Endothelial cell of umbilical vein (primary cell): ENCODE data around the gene CFL1. TPM values are rescaled to one million over a fixed set of nuclear protein-coding genes. Genes with fewer than 3 reads are reported as not detected.
A peak's percentile ranks its signal among the peaks of the same experiment; 100 is the strongest.

ENCODE experiments used
- Bru-seq: library from RNA; stranded (reverse); fragments of 400-500 nt; gene quantifications from one replicate; lab custom pipeline; 2021; lab: Mats Ljungman, UMichigan
- BruChase-seq, 2 experiments: library from RNA; stranded (reverse); fragments of 400-500 nt; gene quantifications; one replicate each; lab custom pipeline; 2021; lab: Mats Ljungman, UMichigan
- BruUV-seq: library from RNA; stranded (reverse); fragments of 400-500 nt; replicated peaks from 2 replicates; lab custom pipeline; 2021; lab: Mats Ljungman, UMichigan
- CTCF ChIA-PET: fragments of 300-600, 350-600 bp; sonication (Branson Sonifier 250); formaldehyde crosslinking; loops from one replicate; lab custom pipeline; 2021; ENCODE audit warnings: antibody characterized with exemption, inconsistent platforms; lab: Charles Lee
- POLR2A ChIA-PET: fragments of 300-600, 350-600 bp; sonication (Branson Sonifier 250); formaldehyde crosslinking; loops from one replicate; lab custom pipeline; 2021; ENCODE audit warnings: antibody characterized with exemption, inconsistent platforms; lab: Charles Lee
- DNase-seq: peaks from one replicate; pipeline ENCODE4 v3.0.0-alpha.2; 2011; ENCODE audit warnings: low read depth, low spot score
- FAIRE-seq: peaks from 2 replicates; lab custom pipeline; 2011; peaks lifted over from hg19 to GRCh38; lab: Jason Lieb, UNC
- H2AFZ ChIP-seq: 2 replicates; pipeline ENCODE4 v1.6.0; 2012; ENCODE audit warnings: low read depth, low read length, control low read depth, inconsistent platforms
- H3K27ac ChIP-seq: 2 replicates; pipeline ENCODE4 v1.5.1; 2011; ENCODE audit warnings: low read depth, mild to moderate bottlenecking, control low read depth, low read length, moderate library complexity; ENCODE audit not compliant: insufficient read depth
- H3K27me3 ChIP-seq, 2 experiments: 2 replicates each; pipeline versions ENCODE4 v1.6.0 to v1.6.1; 2011; ENCODE audit warnings: low read length in 2 of 2, mixed read lengths in 1 of 2; ENCODE audit not compliant: control insufficient read depth in 2 of 2, insufficient read depth in 2 of 2
- H3K36me3 ChIP-seq, 2 experiments: 2 replicates in 1 of 2; 3 replicates in 1 of 2; pipeline ENCODE4 v1.5.1; 2011; ENCODE audit warnings: low read length in 2 of 2, mild to moderate bottlenecking in 1 of 2, moderate library complexity in 1 of 2; ENCODE audit not compliant: control insufficient read depth in 2 of 2, insufficient read depth in 2 of 2; ENCODE audit errors: extremely low read depth in 1 of 2
- H3K4me1 ChIP-seq: 3 replicates; pipeline ENCODE4 v1.5.1; 2011; ENCODE audit warnings: mild to moderate bottlenecking, low read length; ENCODE audit not compliant: control insufficient read depth, insufficient read depth; ENCODE audit errors: extremely low read depth
- H3K4me2 ChIP-seq: 2 replicates; pipeline ENCODE4 v1.6.1; 2011; ENCODE audit warnings: low read length, control low read depth, mixed read lengths; ENCODE audit not compliant: insufficient read depth
- H3K4me3 ChIP-seq, 3 experiments: fragments of 200-600 bp in 1 of 3; sonication (generic), shearing (Covaris generic) in 1 of 3; replicated peaks in 1 of 3; 2 replicates each; pipeline ENCODE4 v1.5.1; 2011 to 2016; ENCODE audit warnings: control low read depth in 3 of 3, low read length in 3 of 3, mild to moderate bottlenecking in 2 of 3, inconsistent platforms in 1 of 3, low read depth in 1 of 3, moderate library complexity in 1 of 3; ENCODE audit not compliant: insufficient read depth in 1 of 3
- H3K79me2 ChIP-seq: 2 replicates; pipeline ENCODE4 v1.6.0; 2012; ENCODE audit warnings: low read length, inconsistent platforms; ENCODE audit not compliant: control insufficient read depth, insufficient read depth
- H3K9ac ChIP-seq: replicated peaks from 2 replicates; pipeline ENCODE3; 2011; ENCODE audit warnings: low read length, control low read depth; ENCODE audit not compliant: insufficient read depth; ENCODE audit errors: extremely low read depth
- H3K9me1 ChIP-seq: replicated peaks from 3 replicates; pipeline ENCODE4 v1.6.0; 2011; ENCODE audit warnings: mild to moderate bottlenecking, low read length; ENCODE audit not compliant: control insufficient read depth, insufficient read depth; ENCODE audit errors: extremely low read depth
- H3K9me3 ChIP-seq: replicated peaks from 2 replicates; pipeline ENCODE4 v1.5.1; 2012; ENCODE audit warnings: low read length, inconsistent platforms; ENCODE audit not compliant: control insufficient read depth, insufficient read depth
- H4K20me1 ChIP-seq: replicated peaks from 2 replicates; pipeline ENCODE3; 2011; ENCODE audit warnings: mild to moderate bottlenecking, low read length; ENCODE audit not compliant: control insufficient read depth, insufficient read depth; ENCODE audit errors: extremely low read depth
- GATA2 ChIP-seq: IDR thresholded peaks from 2 replicates; pipeline ENCODE4 v1.7.0; 2011; ENCODE audit warnings: low read depth, mild to moderate bottlenecking, moderate library complexity, mixed read lengths, low read length; ENCODE audit not compliant: insufficient read length, insufficient read depth
- POLR2A ChIP-seq: IDR thresholded peaks from 2 replicates; pipeline ENCODE4 v1.6.1; 2012; ENCODE audit warnings: low read depth, mild to moderate bottlenecking, control low read depth, low read length
- POLR2AphosphoS5 ChIP-seq: IDR thresholded peaks from 2 replicates; pipeline ENCODE4 v1.6.1; 2012; ENCODE audit warnings: low read depth, mild to moderate bottlenecking, control low read depth, low read length, moderate library complexity; ENCODE audit not compliant: insufficient read depth
- dilution Hi-C: fragments of 300-500 bp; cut with MboI; formaldehyde crosslinking; loops from one replicate; pipeline ENCODE4 v1.15.0; 2019; ENCODE audit warnings: low sequenced_read_pairs; ENCODE audit not compliant: extremely low pct_ligation_motif_present
- intact Hi-C: fragments of 100-400 bp; cut with micrococcal nuclease; formaldehyde crosslinking; loops from one replicate; pipeline ENCODE4 v1.10.0; 2022
- long read RNA-seq: library from polyadenylated mRNA; stranded (forward); transcript quantifications from one replicate; pipeline ENCODE4 v2.0.0, GENCODE V29; 2021
- polyA minus RNA-seq, 3 experiments: library from RNA; depleted of rRNA, polyadenylated mRNA; stranded (reverse); fragments of >200 nt; gene quantifications; 1 replicate in 1 of 3; 2 replicates in 2 of 3; pipeline ENCODE4 v1.2.3, GENCODE V29; 2011
- polyA plus RNA-seq, 4 experiments: library from polyadenylated mRNA; depleted of rRNA in 3 of 4; stranded (reverse) in 3 of 4; unstranded in 1 of 4; fragments of >200 nt; gene quantifications; 2 replicates each; pipeline versions ENCODE4 v1.2.1 to v1.2.3, GENCODE V29; 2011 to 2012; ENCODE audit warnings: missing spikeins in 1 of 4
- total RNA-seq: library from RNA; stranded (reverse); gene quantifications from 2 replicates; pipeline ENCODE4 v1.2.3, GENCODE V29; 2021

The CFL1 gene
- total RNA-seq (1,783 and 1,844 TPM in 2 replicates), polyA plus RNA-seq (2,403 and 2,689 TPM in 2 replicates), polyA minus RNA-seq (1,737 and 1,829 TPM in 2 replicates), Bru-seq, nascent RNA (percentile 94 among the genes with signal in this experiment), BruChase-seq, experiment 1, labeled RNA remaining after a 6-hour chase (percentile 99 among the genes with signal in this experiment), BruChase-seq, experiment 2, labeled RNA remaining after a 2-hour chase (percentile 98 among the genes with signal in this experiment)
- 2,884 and 3,285 TPM in 2 replicates for polyA plus RNA-seq (2011; cell fraction: cytosol; rRNA removed)
- 927 and 1,270 TPM in 2 replicates for polyA plus RNA-seq (2011; cell fraction: nucleus; rRNA removed)
- polyA plus RNA-seq (2012) = 1,817 and 1,850 TPM in 2 replicates
- 662 TPM for polyA minus RNA-seq (2011; cell fraction: cytosol; rRNA and poly(A)+ RNA removed)
- 250 and 287 TPM in 2 replicates for polyA minus RNA-seq (2011; cell fraction: nucleus; rRNA and poly(A)+ RNA removed)
- long read RNA-seq, transcript CFL1-201 (4 exons, 1,234 nt) = major isoform, 7,060 of 7,715 reads
- long read RNA-seq, transcript CFL1-209 (3 exons, 647 nt) = minor isoform, 60 of 7,715 reads
- long read RNA-seq, transcript CFL1-211 (4 exons, 1,062 nt) = minor isoform, 7 of 7,715 reads
- long read RNA-seq, partial matches to known transcripts = 15 of 7,715 reads
- long read RNA-seq, other reads (novel, unspliced or antisense) = 568 of 7,715 reads

DNA sequence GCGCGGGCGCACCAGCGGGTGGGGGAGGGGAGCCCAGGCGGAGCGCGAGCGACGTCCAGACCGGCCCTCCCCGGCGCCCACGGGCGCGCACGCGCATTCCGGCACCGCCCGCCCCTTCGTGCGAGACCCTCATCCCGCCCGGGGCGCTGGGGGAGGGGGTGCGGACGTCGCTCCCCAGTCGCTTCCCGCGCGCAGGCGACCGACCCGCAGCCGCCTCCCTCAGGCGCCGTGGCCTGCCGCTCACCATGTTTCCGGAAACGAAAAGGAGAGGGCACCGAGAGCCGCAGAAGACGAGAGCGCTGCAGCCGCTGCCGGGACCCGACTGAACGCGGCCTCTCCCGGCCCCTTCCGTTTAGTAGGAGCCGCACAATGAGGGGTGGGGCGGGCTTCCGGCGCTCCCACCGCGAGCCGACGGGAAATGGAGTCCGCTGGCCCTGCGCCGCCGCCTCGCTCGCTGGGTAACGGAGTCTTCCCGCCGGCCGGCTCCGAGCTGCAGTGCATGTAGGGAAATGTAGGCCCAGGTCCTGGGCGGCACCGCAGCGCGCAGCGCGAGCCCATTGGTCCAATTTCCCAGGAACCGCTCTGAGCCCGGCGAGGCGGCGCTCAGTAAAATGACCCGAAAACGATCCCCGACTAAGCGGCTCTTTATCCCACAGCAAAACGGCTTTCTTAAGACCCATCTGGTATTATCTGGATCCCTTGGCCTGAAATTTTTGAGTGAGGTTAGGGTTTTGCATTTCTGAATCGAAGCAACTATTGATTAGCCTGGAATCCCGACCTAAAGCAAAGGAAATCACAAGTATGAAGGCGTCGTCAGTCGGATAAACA lies at the start of gene CFL1:
TSS of gene CFL1 (minus strand) at position 328 of the 828 bp plus-strand sequence. CDS start at position 247, 81 bp downstream.
- ChIA-PET POLR2A (interaction anchor here (0.6 to 5.4 kb wide), 7 partner anchors 9 to 205 kb away, joined by 3 to 67 read pairs (median 5); partner anchors contain the start of genes CCDC85B and FIBP), CTCF (interaction anchor here (0.9 to 4.8 kb wide), 6 partner anchors 13 to 78 kb away, joined by 3 to 73 read pairs (median 9); partner anchors contain the start of genes AP5B1, CCDC85B, EFEMP2 and FIBP)
- Histone ChIP-seq H3K9me1 (no peaks in the 10 kb centered on the region), H3K27ac (peak within 1 kb of the TSS; percentile 77), H2AFZ (peak within 1 kb of the TSS; percentile 52), H3K9ac (peak within 1 kb of the TSS; percentile 83), H3K4me3 (peak within 1 kb of the TSS; percentile 27 to 85 (median 85)), H3K79me2 (peaks cover 73% of the 10 kb centered on the region), H3K36me3 (peaks cover 35 to 38% of the 10 kb centered on the region in 2 experiments), H3K4me2 (peak within 1 kb of the TSS; percentile 90), H3K4me1 (peaks cover 41% of the 10 kb centered on the region), H3K27me3 (no peaks in the 10 kb centered on the region), H4K20me1 (peaks cover 9% of the 10 kb centered on the region), H3K9me3 (no peaks in the 10 kb centered on the region)
- peak; percentile 99 for TF ChIP-seq POLR2A
- TF ChIP-seq GATA2 = no peak
- TF ChIP-seq POLR2AphosphoS5 = peak; percentile 100
- DNase-seq (peak; percentile 98), FAIRE-seq (peak; percentile 97)
- dilution Hi-C loops (no loop called here), intact Hi-C loops (loop anchor here (1.0 to 2.0 kb wide), 3 partner anchors 78 to 205 kb away; partner anchors contain the start of genes AP5B1, BANF1 and EIF1AD)
- BruUV-seq = no TSS peak
